CD8-positive, alpha-beta memory T cell (primary cell): ENCODE measurements around the gene GPER1. TPM values are rescaled to one million over a fixed set of nuclear protein-coding genes. Genes with fewer than 3 reads are reported as not detected.

Experiments
- CTCF ChIA-PET: fragments of 350-600 bp; sonication (Branson Sonifier 250); formaldehyde crosslinking; loops from one replicate; lab custom pipeline; 2021; ENCODE audit warnings: antibody characterized with exemption; lab: Charles Lee
- POLR2A ChIA-PET: fragments of 350-600 bp; sonication (Branson Sonifier 250); formaldehyde crosslinking; loops from one replicate; lab custom pipeline; 2021; ENCODE audit warnings: antibody characterized with exemption; lab: Charles Lee
- DNase-seq, 5 donors: peaks; one replicate each; pipeline versions ENCODE4 v3.0.0 to v3.0.0-alpha.2; 2020 to 2022; ENCODE audit warnings: mixed read lengths in 1 of 5
- H3K27ac ChIP-seq: one replicate; pipeline ENCODE4 v1.7.0; 2013; ENCODE audit warnings: low read depth, mild to moderate bottlenecking, low read length, moderate library complexity
- H3K27me3 ChIP-seq: 2 replicates; pipeline ENCODE4 v1.7.0; 2013; ENCODE audit warnings: low read length, mild to moderate bottlenecking; ENCODE audit not compliant: insufficient read depth, poor library complexity, severe bottlenecking
- H3K36me3 ChIP-seq: 2 replicates; pipeline ENCODE4 v1.7.0; 2013; ENCODE audit warnings: mild to moderate bottlenecking, low read length, moderate library complexity; ENCODE audit not compliant: insufficient read depth
- H3K4me1 ChIP-seq: 2 replicates; pipeline ENCODE4 v1.7.0; 2013; ENCODE audit warnings: mild to moderate bottlenecking, low read length, moderate library complexity; ENCODE audit not compliant: insufficient read depth
- H3K4me3 ChIP-seq: 2 replicates; pipeline ENCODE4 v1.7.0; 2013; ENCODE audit warnings: mild to moderate bottlenecking, low read length
- H3K9me3 ChIP-seq: 2 replicates; pipeline ENCODE4 v1.7.0; 2013; ENCODE audit warnings: mild to moderate bottlenecking, low read length
- H3K27ac Mint-ChIP-seq, 8 donors: one replicate each; pipeline ENCODE4 v1.8.0; 2020 to 2021; ENCODE audit warnings: mixed read lengths in 8 of 8, mild to moderate bottlenecking in 6 of 8, inconsistent platforms in 3 of 8, moderate library complexity in 3 of 8
- H3K27me3 Mint-ChIP-seq, 2 donors: one replicate each; pipeline ENCODE4 v1.8.0; 2020 to 2021; ENCODE audit warnings: mixed read lengths in 2 of 2, mild to moderate bottlenecking in 1 of 2, moderate library complexity in 1 of 2
- H3K36me3 Mint-ChIP-seq, 3 donors: one replicate each; pipeline ENCODE4 v1.8.0; 2020 to 2021; ENCODE audit warnings: mixed read lengths in 3 of 3, inconsistent platforms in 1 of 3, mild to moderate bottlenecking in 1 of 3
- H3K4me1 Mint-ChIP-seq, 3 donors: one replicate each; pipeline ENCODE4 v1.8.0; 2020 to 2021; ENCODE audit warnings: mixed read lengths in 3 of 3, inconsistent platforms in 1 of 3, mild to moderate bottlenecking in 1 of 3
- H3K4me3 Mint-ChIP-seq, 7 donors: one replicate each; pipeline ENCODE4 v1.8.0; 2020 to 2021; ENCODE audit warnings: mixed read lengths in 7 of 7, mild to moderate bottlenecking in 6 of 7, moderate library complexity in 4 of 7, inconsistent platforms in 2 of 7
- H3K9me3 Mint-ChIP-seq, 5 donors: one replicate each; pipeline ENCODE4 v1.8.0; 2020 to 2022; ENCODE audit warnings: mixed read lengths in 5 of 5, mild to moderate bottlenecking in 3 of 5, moderate library complexity in 2 of 5, inconsistent platforms in 1 of 5
- polyA plus RNA-seq: library from polyadenylated mRNA; unstranded; fragments of 300-500 nt; fragmentation: Illumina TruSeq; gene quantifications from one replicate; pipeline ENCODE4 v1.2.3, GENCODE V29; 2021
- total RNA-seq, 2 experiments: library from RNA; stranded (reverse); gene quantifications; one replicate each; pipeline ENCODE4 v1.2.3, GENCODE V29; 2021

Gene GPER1
- total and polyA plus RNA-seq, 3 experiments from 2014 or later, result 0.17 TPM; not detected in 2

GRCh38 chr7:1105189-1105588 lies 17.3 kb downstream of the GPER1 start:
- Histone ChIP-seq H3K36me3 (no peaks in the 10 kb centered on the region), H3K9me3 (no peaks in the 10 kb centered on the region), H3K4me3 (no peak overlapping the region), H3K27me3 (no peaks in the 10 kb centered on the region), H3K27ac (no peak overlapping the region), H3K4me1 (peaks cover 10% of the 10 kb centered on the region)
- Mint-ChIP-seq H3K27me3 (no peaks in the 10 kb centered on the region), H3K36me3 (peaks cover 0 to 2% (median 0%) of the 10 kb centered on the region in 3 donors), H3K9me3 (no peaks in the 10 kb centered on the region), H3K27ac (peak overlapping the region in 2 of 8 donors; percentile 29 to 85), H3K4me1 (peaks cover 14 to 31% (median 15%) of the 10 kb centered on the region in 3 donors), H3K4me3 (no peak overlapping the region)
- POLR2A ChIA-PET, result no interaction called here
- no peak for DNase-seq
- CTCF ChIA-PET, result interaction anchor here (1.8 kb wide), 1 partner anchor 112 kb away, joined by 9 read pairs; no protein-coding TSS in a partner anchor

GRCh38 chr7:1106063-1106792 lies 18.3 kb downstream of the GPER1 start:
- Histone ChIP-seq H3K36me3 (no peaks in the 10 kb centered on the region), H3K4me3 (no peak overlapping the region), H3K27ac (no peak overlapping the region), H3K27me3 (no peaks in the 10 kb centered on the region), H3K9me3 (no peaks in the 10 kb centered on the region), H3K4me1 (peaks cover 10% of the 10 kb centered on the region)
- peaks cover 14 to 31% (median 15%) of the 10 kb centered on the region in 3 donors for H3K4me1 Mint-ChIP-seq
- POLR2A ChIA-PET, result no interaction called here
- no peak overlapping the region for H3K27ac Mint-ChIP-seq
- CTCF ChIA-PET, result no interaction called here
- no peak for DNase-seq
- peaks cover 0 to 2% (median 0%) of the 10 kb centered on the region in 3 donors for H3K36me3 Mint-ChIP-seq
- no peaks in the 10 kb centered on the region for H3K9me3 Mint-ChIP-seq
- no peak overlapping the region for H3K4me3 Mint-ChIP-seq
- H3K27me3 Mint-ChIP-seq, result no peaks in the 10 kb centered on the region

GRCh38 chr7:1106793-1107421 lies 19.0 kb downstream of the GPER1 start:
- H3K4me1 Mint-ChIP-seq, result peaks cover 14 to 29% (median 15%) of the 10 kb centered on the region in 3 donors
- H3K36me3 ChIP-seq, result no peaks in the 10 kb centered on the region
- ChIA-PET CTCF (interaction anchor here (0.9 kb wide), 1 partner anchor 41 kb away, joined by 3 read pairs; no protein-coding TSS in a partner anchor), POLR2A (interaction anchor here (0.6 kb wide), 1 partner anchor 13 kb away, joined by 6 read pairs; no protein-coding TSS in a partner anchor)
- H3K9me3 ChIP-seq, result no peaks in the 10 kb centered on the region
- DNase-seq, result no peak
- peaks cover 0 to 2% (median 0%) of the 10 kb centered on the region in 3 donors for H3K36me3 Mint-ChIP-seq
- H3K9me3 Mint-ChIP-seq, result no peaks in the 10 kb centered on the region
- no peak overlapping the region for H3K27ac ChIP-seq
- H3K27me3 ChIP-seq, result no peaks in the 10 kb centered on the region
- peaks cover 10% of the 10 kb centered on the region for H3K4me1 ChIP-seq
- H3K4me3 ChIP-seq, result no peak overlapping the region
- no peaks in the 10 kb centered on the region for H3K27me3 Mint-ChIP-seq
- H3K4me3 Mint-ChIP-seq, result no peak overlapping the region
- H3K27ac Mint-ChIP-seq, result peak overlapping the region in 2 of 8 donors; percentile 44 to 84

- no peaks in the 10 kb centered on the region for H3K27me3 Mint-ChIP-seq
- DNase-seq, result peak in 1 of 5 donors; percentile 45
- H3K4me3 Mint-ChIP-seq, result no peak overlapping the region
- Histone ChIP-seq H3K4me3 (no peak overlapping the region), H3K4me1 (peaks cover 10% of the 10 kb centered on the region), H3K27me3 (no peaks in the 10 kb centered on the region), H3K9me3 (no peaks in the 10 kb centered on the region), H3K27ac (no peak overlapping the region), H3K36me3 (no peaks in the 10 kb centered on the region)
- peaks cover 0 to 2% (median under 1%) of the 10 kb centered on the region in 3 donors for H3K36me3 Mint-ChIP-seq
- H3K27ac Mint-ChIP-seq, result no peak overlapping the region
- H3K4me1 Mint-ChIP-seq, result peaks cover 8 to 17% (median 9%) of the 10 kb centered on the region in 3 donors
- CTCF ChIA-PET, result interaction anchor here (0.7 kb wide), 1 partner anchor 1817 kb away, joined by 3 read pairs; no protein-coding TSS in a partner anchor
- H3K9me3 Mint-ChIP-seq, result no peaks in the 10 kb centered on the region
- POLR2A ChIA-PET, result no interaction called here
These were observed 20.5 kb downstream of the GPER1 start for GRCh38 chr7:1108264-1108920.

- no peak overlapping the region for H3K27ac Mint-ChIP-seq
- ChIA-PET POLR2A (no interaction called here), CTCF (interaction anchor here (0.6 kb wide), 1 partner anchor 116 kb away, joined by 3 read pairs; no protein-coding TSS in a partner anchor)
- H3K4me3 Mint-ChIP-seq, result no peak overlapping the region
- no peaks in the 10 kb centered on the region for H3K27me3 Mint-ChIP-seq
- peaks cover 2 to 5% (median 4%) of the 10 kb centered on the region in 3 donors for H3K4me1 Mint-ChIP-seq
- no peak for DNase-seq
- no peaks in the 10 kb centered on the region for H3K9me3 ChIP-seq
- H3K27me3 ChIP-seq, result no peaks in the 10 kb centered on the region
- H3K9me3 Mint-ChIP-seq, result no peaks in the 10 kb centered on the region
- H3K27ac ChIP-seq, result no peak overlapping the region
- H3K4me1 ChIP-seq, result peaks cover 5% of the 10 kb centered on the region
- peaks cover 0 to 2% (median 2%) of the 10 kb centered on the region in 3 donors for H3K36me3 Mint-ChIP-seq
- no peak overlapping the region for H3K4me3 ChIP-seq
- no peaks in the 10 kb centered on the region for H3K36me3 ChIP-seq
These were observed 21.8 kb downstream of the GPER1 start for GRCh38 chr7:1109581-1110310.

- H3K4me3 ChIP-seq, result no peak overlapping the region
- H3K4me1 ChIP-seq, result no peaks in the 10 kb centered on the region
- no peaks in the 10 kb centered on the region for H3K9me3 ChIP-seq
- ChIA-PET CTCF (no interaction called here), POLR2A (no interaction called here)
- Mint-ChIP-seq H3K27ac (peak overlapping the region in 1 of 8 donors; percentile 43), H3K4me3 (no peak overlapping the region), H3K9me3 (no peaks in the 10 kb centered on the region), H3K4me1 (no peaks in the 10 kb centered on the region), H3K27me3 (no peaks in the 10 kb centered on the region), H3K36me3 (peaks cover 0 to 2% (median 2%) of the 10 kb centered on the region in 3 donors)
- no peaks in the 10 kb centered on the region for H3K27me3 ChIP-seq
- H3K27ac ChIP-seq, result no peak overlapping the region
- DNase-seq, result no peak
- H3K36me3 ChIP-seq, result no peaks in the 10 kb centered on the region
These were observed 22.4 kb downstream of the GPER1 start for GRCh38 chr7:1110358-1110757.

GRCh38 chr7:1111156-1111555 lies 23.2 kb downstream of the GPER1 start:
- H3K27me3 Mint-ChIP-seq, result no peaks in the 10 kb centered on the region
- H3K9me3 ChIP-seq, result no peaks in the 10 kb centered on the region
- no peak overlapping the region for H3K4me3 ChIP-seq
- H3K9me3 Mint-ChIP-seq, result no peaks in the 10 kb centered on the region
- H3K27ac Mint-ChIP-seq, result peak overlapping the region in 1 of 8 donors; percentile 24
- no peaks in the 10 kb centered on the region for H3K36me3 ChIP-seq
- CTCF ChIA-PET, result interaction anchor here (0.6 kb wide), 1 partner anchor 25 kb away, joined by 3 read pairs; no protein-coding TSS in a partner anchor
- H3K4me1 Mint-ChIP-seq, result no peaks in the 10 kb centered on the region
- no peaks in the 10 kb centered on the region for H3K4me1 ChIP-seq
- H3K36me3 Mint-ChIP-seq, result peaks cover 0 to 2% (median 1%) of the 10 kb centered on the region in 3 donors
- H3K27ac ChIP-seq, result no peak overlapping the region
- POLR2A ChIA-PET, result no interaction called here
- DNase-seq, result no peak
- H3K4me3 Mint-ChIP-seq, result no peak overlapping the region
- H3K27me3 ChIP-seq, result no peaks in the 10 kb centered on the region
